ENCODE results near the gene NCOA5.

GRCh38 chr20:46017272-46017671 lies 72.5 kb downstream of the NCOA5 start:
- no peak for TF ChIP-seq CTCF (IDR thresholded peaks at IDR 0.05)
- no peak for TF ChIP-seq ZFX (IDR thresholded peaks at IDR 0.05; ENCODE audit: borderline replicate concordance)
